ENCODE measurements around the gene SMARCC1. TPM values are rescaled to one million over a fixed set of nuclear protein-coding genes. Genes with fewer than 3 reads are reported as not detected.

The SMARCC1 gene
- total RNA-seq, 1 donor from 2014 or later = 73.4 TPM

GRCh38 chr3:47601281-47601680, 180.4 kb downstream of the SMARCC1 start:
- no peak overlapping the region for H3K4me3 ChIP-seq (ENCODE audit: low read depth, low read length)
- no peak for TF ChIP-seq CTCF (conservative IDR thresholded peaks at IDR 0.05; ENCODE audit: low read depth, low read length)
- no peak for DNase-seq (ENCODE audit: low read depth)

GRCh38 chr3:47594792-47595191, 186.9 kb downstream of the SMARCC1 start:
- no peak overlapping the region for H3K4me3 ChIP-seq (ENCODE audit: low read depth, low read length)
- TF ChIP-seq CTCF (conservative IDR thresholded peaks at IDR 0.05; ENCODE audit: low read depth, low read length) = no peak
- no peak for DNase-seq (ENCODE audit: low read depth)

GRCh38 chr3:47592066-47592795, 189.5 kb downstream of the SMARCC1 start:
- no peak for TF ChIP-seq CTCF (conservative IDR thresholded peaks at IDR 0.05; ENCODE audit: low read depth, low read length)
- DNase-seq (ENCODE audit: low read depth) = no peak
- no peak overlapping the region for H3K4me3 ChIP-seq (ENCODE audit: low read depth, low read length)

- TF ChIP-seq CTCF (conservative IDR thresholded peaks at IDR 0.05; ENCODE audit: low read depth, low read length) = no peak
- DNase-seq (ENCODE audit: low read depth) = no peak
Measured at GRCh38 chr3:47590216-47590615, 191.5 kb downstream of the SMARCC1 start.

GRCh38 chr3:47588587-47588986, 193.1 kb downstream of the SMARCC1 start:
- DNase-seq (ENCODE audit: low read depth) = no peak
- no peak for TF ChIP-seq CTCF (conservative IDR thresholded peaks at IDR 0.05; ENCODE audit: low read depth, low read length)
- no peak overlapping the region for H3K4me3 ChIP-seq (ENCODE audit: low read depth, low read length)

More at GRCh38 chr3:47590216-47590615, 191.5 kb downstream of the SMARCC1 start:
- no peak overlapping the region for H3K4me3 ChIP-seq (ENCODE audit: low read depth, low read length)

GRCh38 chr3:47588053-47588452, 193.6 kb downstream of the SMARCC1 start:
- no peak for DNase-seq (ENCODE audit: low read depth)
- no peak for TF ChIP-seq CTCF (conservative IDR thresholded peaks at IDR 0.05; ENCODE audit: low read depth, low read length)
- H3K4me3 ChIP-seq (ENCODE audit: low read depth, low read length) = no peak overlapping the region

GRCh38 chr3:47586746-47587145, 194.9 kb downstream of the SMARCC1 start:
- TF ChIP-seq CTCF (conservative IDR thresholded peaks at IDR 0.05; ENCODE audit: low read depth, low read length) = no peak
- no peak overlapping the region for H3K4me3 ChIP-seq (ENCODE audit: low read depth, low read length)
- no peak for DNase-seq (ENCODE audit: low read depth)
